Mucosa of descending colon (tissue), 3 donors: ENCODE results near the gene GNB1L. TPM values are rescaled to one million over a fixed set of nuclear protein-coding genes. Genes with fewer than 3 reads are reported as not detected.
A peak's percentile ranks its signal among the peaks of the same experiment; 100 is the strongest.

Source experiments
- ATAC-seq: fragments of 200-7000 bp; cut with Tn5 transposase; one replicate; pipeline ENCODE4 v1.9.1; 2020; ENCODE audit warnings: mild to moderate bottlenecking, moderate library complexity
- DNase-seq, 3 donors: peaks; one replicate each; pipeline ENCODE4 v3.0.0-alpha.2; 2020
- H3K36me3 ChIP-seq: fragments of 200-600 bp; one replicate; pipeline ENCODE4 v1.8.0; 2021; ENCODE audit warnings: low read depth, mild to moderate bottlenecking
- H3K4me1 ChIP-seq: fragments of 200-600 bp; one replicate; pipeline ENCODE4 v1.8.0; 2021; ENCODE audit warnings: low read depth, mild to moderate bottlenecking
- H3K4me3 ChIP-seq: fragments of 200-600 bp; one replicate; pipeline ENCODE4 v1.8.0; 2021; ENCODE audit warnings: mild to moderate bottlenecking
- H3K9me3 ChIP-seq: fragments of 200-600 bp; one replicate; pipeline ENCODE4 v1.8.0; 2021; ENCODE audit warnings: mild to moderate bottlenecking
- intact Hi-C, 2 donors: fragments of 100-400 bp; cut with DNase I in 1 of 2; cut with micrococcal nuclease in 1 of 2; formaldehyde crosslinking; loops; one replicate each; pipeline versions ENCODE4 v1.11.0 to v1.11.1; 2022; cut with DNase I, micrococcal nuclease
- total RNA-seq, 3 donors: library from RNA; stranded (reverse); fragmentation: NEBNext Ultra II Directional in 2 of 3; extraction: Animal tissue kit (Norgen Biotek cat#: 25700) in 2 of 3; gene quantifications; one replicate each; pipeline versions ENCODE4 v1.2.1 to v1.2.4, GENCODE V29; 2021 to 2023
- TF ChIP-seq, protein P1 (sequence below): fragments of 200-600 bp; IDR thresholded peaks from one replicate; pipeline ENCODE4 v1.8.0; 2022; ENCODE audit warnings: antibody characterized with exemption, mild to moderate bottlenecking
- donor health status: DM: no; HTN: no; CAD: no; lungs with moderate emphysema.
- donor health status: DM: no; HTN: no; CAD: no.
- donor health status: DM: no; HTN: yes; CAD: no.

Gene GNB1L
- total RNA-seq, 3 donors from 2014 or later = 2.7 to 4.7 (median 3.4) TPM

DNA sequence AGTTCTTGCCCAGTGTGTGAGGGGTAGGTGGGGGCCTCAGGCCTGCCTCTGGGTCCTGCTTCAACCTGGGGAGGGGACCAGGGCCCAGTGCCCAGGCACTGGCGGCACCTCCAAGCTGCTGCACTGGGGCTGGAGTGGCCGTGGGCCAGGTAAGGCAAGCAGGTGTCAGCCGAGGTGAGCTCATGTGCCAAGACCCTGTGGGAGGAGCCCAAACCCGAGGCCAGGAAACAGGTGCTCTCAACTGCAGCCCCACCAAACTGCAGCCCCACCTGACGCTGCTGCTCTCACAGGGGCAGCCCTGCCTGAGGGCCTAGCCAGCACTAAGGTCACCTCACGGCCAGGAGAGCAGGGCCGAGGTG is 18.1 kb upstream of the GNB1L start:
- Histone ChIP-seq H3K4me3 (no peak overlapping the region), H3K36me3 (no peaks in the 10 kb centered on the region), H3K9me3 (no peaks in the 10 kb centered on the region), H3K4me1 (peaks cover 41% of the 10 kb centered on the region)
- TF ChIP-seq, protein P1, sequence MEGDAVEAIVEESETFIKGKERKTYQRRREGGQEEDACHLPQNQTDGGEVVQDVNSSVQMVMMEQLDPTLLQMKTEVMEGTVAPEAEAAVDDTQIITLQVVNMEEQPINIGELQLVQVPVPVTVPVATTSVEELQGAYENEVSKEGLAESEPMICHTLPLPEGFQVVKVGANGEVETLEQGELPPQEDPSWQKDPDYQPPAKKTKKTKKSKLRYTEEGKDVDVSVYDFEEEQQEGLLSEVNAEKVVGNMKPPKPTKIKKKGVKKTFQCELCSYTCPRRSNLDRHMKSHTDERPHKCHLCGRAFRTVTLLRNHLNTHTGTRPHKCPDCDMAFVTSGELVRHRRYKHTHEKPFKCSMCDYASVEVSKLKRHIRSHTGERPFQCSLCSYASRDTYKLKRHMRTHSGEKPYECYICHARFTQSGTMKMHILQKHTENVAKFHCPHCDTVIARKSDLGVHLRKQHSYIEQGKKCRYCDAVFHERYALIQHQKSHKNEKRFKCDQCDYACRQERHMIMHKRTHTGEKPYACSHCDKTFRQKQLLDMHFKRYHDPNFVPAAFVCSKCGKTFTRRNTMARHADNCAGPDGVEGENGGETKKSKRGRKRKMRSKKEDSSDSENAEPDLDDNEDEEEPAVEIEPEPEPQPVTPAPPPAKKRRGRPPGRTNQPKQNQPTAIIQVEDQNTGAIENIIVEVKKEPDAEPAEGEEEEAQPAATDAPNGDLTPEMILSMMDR = no peak
- DNase-seq = peak in 2 of 3 donors; percentile 60 to 68
- peak; percentile 51 for ATAC-seq
- intact Hi-C loops = no loop called here

- H3K9me3 ChIP-seq = no peaks in the 10 kb centered on the region
- DNase-seq (peak in 2 of 3 donors; percentile 25 to 46), ATAC-seq (no peak)
- peaks cover 41% of the 10 kb centered on the region for H3K4me1 ChIP-seq
- TF ChIP-seq, protein P1 = no peak
- no peaks in the 10 kb centered on the region for H3K36me3 ChIP-seq
- no peak overlapping the region for H3K4me3 ChIP-seq
- intact Hi-C loops = no loop called here
Observed at GRCh38 chr22:19871845-19872778, 17.4 kb upstream of the GNB1L start.

DNA sequence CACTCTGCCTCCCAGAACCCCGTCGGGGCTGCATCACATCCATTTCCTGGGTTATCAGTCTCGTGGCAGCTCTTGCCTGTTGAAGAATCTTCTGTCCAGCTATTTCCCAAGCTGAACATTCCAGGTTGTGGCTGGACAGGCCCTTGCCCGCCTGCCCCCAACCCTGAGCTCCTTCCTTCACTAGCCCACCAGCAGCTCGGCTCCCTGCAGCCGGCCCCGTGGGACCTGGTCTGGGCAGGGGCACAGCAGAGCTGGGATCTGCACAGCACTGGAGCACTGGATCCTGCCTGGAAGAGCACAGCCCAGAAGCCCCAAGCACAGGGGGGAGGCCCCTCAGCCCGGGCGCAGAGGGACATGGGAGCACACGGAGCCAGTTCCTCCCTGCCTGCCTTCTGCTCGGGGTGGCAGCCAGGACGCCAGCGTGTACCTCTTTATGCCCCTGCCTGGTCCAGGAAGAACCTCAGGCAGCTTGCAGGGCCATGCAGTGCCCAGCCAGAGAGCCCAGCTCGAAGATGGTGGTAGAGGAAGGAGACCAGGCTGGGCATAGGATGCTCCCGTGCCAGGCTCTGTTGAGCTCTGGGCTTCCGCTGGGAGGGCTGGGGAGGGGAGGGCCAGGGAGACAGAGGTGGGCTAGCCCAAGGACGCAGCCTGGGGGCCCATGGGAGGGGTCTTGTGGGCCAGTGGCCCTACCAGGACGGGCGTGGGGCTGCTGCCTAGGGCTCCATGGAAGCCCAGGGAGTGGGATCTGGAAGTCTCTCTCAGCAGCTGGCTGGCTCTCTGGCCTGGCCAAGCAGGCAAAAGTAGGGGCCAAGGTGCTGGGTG is 16.6 kb upstream of the GNB1L start:
- intact Hi-C loops = no loop called here
- DNase-seq (peak in 2 of 3 donors; percentile 0 to 35), ATAC-seq (no peak)
- no peak overlapping the region for H3K4me3 ChIP-seq
- TF ChIP-seq, protein P1 = no peak
- H3K4me1 ChIP-seq = peaks cover 41% of the 10 kb centered on the region
- no peaks in the 10 kb centered on the region for H3K36me3 ChIP-seq
- H3K9me3 ChIP-seq = no peaks in the 10 kb centered on the region

DNA sequence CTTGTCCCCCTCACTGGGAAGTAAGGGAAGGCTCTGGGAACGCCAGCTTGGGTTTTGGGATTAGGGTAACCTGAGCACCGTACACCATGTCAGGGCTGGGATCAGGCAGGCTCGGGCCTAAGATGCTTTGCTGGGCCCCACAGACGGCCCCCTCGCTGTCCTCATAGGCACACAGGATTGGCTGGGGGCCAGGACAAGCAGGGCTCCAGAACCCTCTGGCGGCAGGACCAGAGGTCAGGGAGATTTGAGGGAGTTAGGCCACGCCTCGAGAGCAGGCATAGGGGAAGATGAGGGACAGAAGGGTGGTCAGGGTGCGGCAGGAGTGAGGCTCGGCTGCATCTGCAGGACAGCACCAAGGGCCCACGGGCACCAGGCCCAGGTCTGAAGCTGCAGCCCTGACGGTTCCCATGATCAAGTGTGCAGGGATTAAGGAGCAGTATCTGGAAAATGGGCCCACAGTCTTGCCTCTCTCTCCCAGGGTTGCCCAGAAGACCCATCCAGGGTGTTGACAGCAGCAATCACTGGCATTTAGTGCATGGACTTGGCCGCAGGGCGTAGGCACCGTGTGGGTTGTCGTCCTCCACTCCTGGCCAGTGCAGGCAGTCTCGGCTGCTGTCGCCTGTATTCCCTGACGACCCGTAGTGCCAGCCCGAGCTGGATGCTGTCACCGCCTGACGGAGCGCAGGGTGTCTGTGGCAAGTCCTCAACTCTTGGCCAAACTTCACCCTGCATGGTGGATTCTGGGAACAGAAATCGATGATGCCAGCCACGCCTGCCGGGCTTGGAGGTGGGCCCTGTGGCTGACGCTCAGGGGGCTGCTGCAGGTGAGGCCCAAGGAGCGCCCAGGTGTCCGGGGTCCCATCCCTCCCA is 15.7 kb upstream of the GNB1L start:
- ATAC-seq = no peak
- TF ChIP-seq, protein P1 = no peak
- H3K4me1 ChIP-seq = peaks cover 34% of the 10 kb centered on the region
- no peak overlapping the region for H3K4me3 ChIP-seq
- intact Hi-C loops = no loop called here
- no peaks in the 10 kb centered on the region for H3K36me3 ChIP-seq
- no peaks in the 10 kb centered on the region for H3K9me3 ChIP-seq
- DNase-seq = peak in 2 of 3 donors; percentile 1 to 50

GRCh38 chr22:19869497-19870152 is 15.0 kb upstream of the GNB1L start:
- TF ChIP-seq, protein P1 = no peak
- ATAC-seq (no peak), DNase-seq (peak in 2 of 3 donors; percentile 6 to 37)
- Histone ChIP-seq H3K4me1 (peaks cover 31% of the 10 kb centered on the region), H3K36me3 (no peaks in the 10 kb centered on the region), H3K9me3 (no peaks in the 10 kb centered on the region), H3K4me3 (no peak overlapping the region)
- intact Hi-C loops = no loop called here
